HG02678 (cell line): ENCODE results near the gene SCG2.

ENCODE experiments used
- ATAC-seq: cut with Tn5 transposase; IDR thresholded peaks from one replicate; pipeline ENCODE4 v1.9.1; 2021; ENCODE audit warnings: mild to moderate bottlenecking, moderate library complexity; ENCODE audit not compliant: unreplicated experiment

SCG2 gene

DNA sequence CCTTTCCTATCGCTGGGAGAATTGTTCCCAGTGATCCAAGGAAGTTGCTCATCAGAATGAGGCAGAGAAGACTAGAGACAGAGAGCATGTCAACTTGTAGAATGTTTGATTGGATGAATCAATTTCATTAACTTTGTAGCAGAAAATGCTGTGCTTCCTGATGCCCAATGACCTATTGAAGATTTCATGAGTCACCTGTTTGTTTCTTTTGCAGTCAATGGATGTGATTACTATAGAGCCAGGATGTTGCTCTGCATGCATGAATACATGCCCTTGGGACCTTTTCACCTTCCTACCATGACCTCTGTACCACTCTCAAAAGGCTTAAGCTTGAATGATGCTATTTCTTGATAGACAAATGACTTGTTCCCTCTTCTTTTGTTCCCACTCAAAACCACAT lies 23.3 kb downstream of the SCG2 start:
- ATAC-seq = no peak

DNA sequence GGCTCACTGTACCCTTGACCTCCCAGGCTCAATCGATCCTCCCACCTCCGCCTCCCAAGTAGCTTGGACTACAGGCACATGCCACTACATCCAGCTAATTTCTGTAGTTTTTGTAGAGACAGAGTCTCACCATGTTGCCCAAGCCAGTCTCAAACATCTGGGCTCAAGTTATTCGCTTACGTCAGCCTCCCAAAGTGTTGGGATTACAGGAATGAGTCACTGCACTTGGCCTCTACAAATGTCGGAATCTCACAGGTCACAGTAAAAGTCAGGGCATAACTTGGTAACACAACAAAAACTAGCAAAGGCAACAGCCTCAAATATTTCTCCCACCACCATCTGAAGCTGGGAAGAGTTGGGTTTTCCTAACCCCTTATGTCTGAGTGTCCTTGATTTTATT lies 25.3 kb downstream of the SCG2 start:
- ATAC-seq = no peak

DNA sequence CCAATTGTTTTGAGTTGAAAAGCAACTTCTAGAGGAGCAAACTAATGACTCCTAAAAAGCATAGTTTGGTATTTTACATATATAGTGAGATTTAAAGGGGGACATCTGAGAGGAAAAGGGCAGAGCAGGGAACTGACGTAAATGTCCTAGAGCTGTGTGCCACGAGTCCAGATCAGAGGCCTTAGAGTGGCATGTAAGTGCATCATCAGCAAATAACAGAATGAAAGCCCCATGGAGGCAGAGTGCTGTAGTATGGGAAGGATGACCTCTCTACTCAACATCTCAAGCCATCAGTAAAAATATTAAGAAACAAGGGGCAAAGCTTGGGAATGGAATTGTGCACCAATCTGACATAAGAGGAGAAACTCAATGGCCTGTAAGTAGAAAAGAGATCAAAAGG lies 31.4 kb downstream of the SCG2 start:
- ATAC-seq = no peak

DNA sequence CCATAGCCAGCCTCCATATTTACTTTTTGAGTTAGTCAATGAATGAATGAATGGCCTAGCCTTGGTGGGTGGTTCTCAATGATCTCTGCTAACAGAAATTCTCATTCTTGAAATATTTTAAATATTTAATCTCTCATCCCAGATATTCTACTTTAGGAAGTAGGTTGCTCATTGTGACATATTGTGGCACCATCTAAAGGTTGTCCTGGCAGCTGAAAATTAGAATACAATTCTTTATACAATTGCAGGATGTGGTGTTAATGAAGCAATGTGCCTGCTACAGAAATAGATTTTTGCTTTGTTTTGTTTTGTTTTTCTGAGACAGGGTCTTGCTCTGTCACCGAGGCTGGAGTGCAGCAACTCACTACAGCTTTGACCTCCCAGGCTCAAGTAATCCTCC lies 35.8 kb downstream of the SCG2 start:
- ATAC-seq = no peak

DNA sequence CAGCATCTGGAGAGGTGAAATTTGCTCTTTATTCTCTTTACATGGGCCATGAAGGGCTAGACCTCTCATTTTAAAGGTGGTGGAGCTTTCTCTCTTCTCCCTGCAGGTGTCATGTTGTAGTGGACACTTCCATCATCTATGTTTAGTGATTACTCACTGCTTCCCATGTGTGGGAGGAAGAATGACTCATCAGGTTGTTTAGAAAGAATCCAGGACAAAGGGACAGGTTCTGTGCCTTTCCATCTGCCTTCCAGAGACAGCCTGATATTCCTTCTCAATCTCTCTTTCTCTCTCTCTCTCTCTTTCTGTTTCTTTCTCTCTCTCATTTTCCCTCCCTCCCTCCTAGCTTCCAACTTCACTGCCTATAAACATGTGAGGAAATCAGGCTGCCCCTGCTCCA lies 38.7 kb downstream of the SCG2 start:
- ATAC-seq = no peak

DNA sequence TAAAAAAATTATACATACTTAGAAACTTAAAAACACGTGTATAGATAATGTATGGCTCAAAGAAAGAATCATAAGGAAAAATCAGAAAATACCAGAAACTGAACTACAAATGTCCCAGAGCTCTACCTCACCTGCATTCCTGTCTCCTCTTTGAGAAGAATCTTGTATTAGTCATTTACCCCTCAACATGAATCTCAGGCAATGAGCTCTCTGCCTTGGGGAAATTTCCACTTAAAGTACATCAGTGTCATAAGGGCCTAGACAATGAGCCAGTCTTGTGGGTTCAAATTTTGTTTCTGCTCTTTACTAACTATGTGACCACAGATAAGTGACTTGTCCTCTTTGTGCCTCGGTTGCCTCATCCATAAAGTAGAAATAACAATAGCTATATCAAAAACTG lies 40.1 kb downstream of the SCG2 start:
- no peak for ATAC-seq

DNA sequence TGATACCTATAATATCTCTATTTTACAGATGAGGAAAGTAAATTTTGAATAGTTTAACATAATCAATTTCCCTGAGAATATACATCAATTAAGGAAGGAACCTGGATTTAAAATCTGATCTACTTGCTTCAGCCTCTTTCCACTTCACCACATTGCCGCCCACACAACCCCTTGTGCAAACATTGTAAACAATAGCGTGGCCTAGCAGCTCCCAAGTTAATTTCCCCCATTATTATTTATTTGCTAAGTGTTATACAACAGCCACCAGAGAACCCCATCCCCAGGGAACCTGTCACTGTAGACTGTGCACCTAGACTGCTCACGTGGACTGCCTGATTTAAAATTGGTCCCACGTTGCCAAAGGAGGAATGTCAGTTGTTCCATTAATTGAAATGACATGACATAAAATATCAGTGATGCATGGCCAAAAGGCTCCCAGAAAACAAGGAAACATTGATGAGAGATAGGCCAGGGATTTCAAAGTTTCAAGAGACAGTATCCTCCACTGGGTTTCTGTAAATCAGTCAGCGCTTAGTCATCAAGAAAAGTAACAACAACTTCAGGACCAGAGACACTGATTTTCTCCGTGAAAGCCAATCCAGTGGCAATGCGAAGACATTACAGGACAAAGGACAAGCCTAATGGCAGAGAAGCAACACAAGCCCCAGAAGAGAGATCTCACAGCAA lies 41.3 kb downstream of the SCG2 start:
- ATAC-seq = no peak

DNA sequence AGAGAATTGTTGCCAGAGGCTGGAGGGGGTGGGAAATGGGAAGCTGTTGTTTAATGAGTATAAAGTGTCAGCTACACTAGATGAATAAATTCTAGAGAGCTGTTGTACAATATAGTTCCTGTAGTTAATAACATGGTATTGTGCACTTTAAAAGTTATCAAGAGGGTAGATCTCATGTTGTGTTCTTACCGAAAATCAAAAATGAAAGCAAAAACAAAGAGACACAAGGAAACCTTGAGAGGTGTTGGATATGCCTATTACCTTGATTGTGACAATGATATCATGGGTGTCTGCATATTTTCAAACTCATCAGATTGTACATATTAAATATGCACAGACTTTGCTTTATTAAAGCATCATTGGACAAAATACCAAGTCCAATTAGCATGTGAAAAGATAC lies 43.2 kb downstream of the SCG2 start:
- no peak for ATAC-seq

DNA sequence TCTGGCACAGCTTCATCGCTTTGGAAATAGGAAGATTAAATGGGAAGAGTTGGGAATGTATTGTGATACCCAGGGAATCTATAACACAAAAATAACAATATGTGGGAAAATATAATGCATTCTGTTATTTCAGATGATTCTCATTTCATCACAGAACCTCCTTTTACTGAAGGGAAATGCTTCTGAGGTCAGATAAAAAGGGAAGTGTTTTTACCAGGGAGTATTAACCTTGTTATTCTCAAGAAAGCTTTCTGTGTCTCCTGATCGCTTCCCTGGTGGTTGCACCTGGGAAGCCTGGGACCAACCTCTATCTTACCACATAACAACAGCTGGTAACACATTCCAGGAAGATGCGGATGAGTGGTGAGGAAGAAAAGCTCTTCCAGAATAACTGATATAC lies 47.2 kb downstream of the SCG2 start:
- no peak for ATAC-seq

DNA sequence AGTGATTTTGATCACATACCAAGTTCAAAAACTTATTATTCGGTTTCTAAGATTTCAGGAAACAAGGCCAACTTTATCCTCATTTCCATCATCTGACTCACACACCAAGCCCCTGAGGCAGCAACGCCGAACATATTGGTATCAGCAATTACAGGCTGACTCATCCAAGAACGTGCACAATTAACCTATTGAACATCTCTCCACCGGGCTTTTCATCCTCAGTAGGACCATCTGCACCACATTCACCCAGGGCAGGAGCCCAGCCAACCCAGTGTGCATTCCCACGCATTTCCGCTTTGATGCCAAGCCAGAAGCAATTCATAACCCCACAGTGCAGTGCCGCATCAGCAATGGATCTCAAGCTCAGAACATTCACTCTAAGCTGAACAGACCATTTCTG lies 52.9 kb downstream of the SCG2 start:
- ATAC-seq = no peak

DNA sequence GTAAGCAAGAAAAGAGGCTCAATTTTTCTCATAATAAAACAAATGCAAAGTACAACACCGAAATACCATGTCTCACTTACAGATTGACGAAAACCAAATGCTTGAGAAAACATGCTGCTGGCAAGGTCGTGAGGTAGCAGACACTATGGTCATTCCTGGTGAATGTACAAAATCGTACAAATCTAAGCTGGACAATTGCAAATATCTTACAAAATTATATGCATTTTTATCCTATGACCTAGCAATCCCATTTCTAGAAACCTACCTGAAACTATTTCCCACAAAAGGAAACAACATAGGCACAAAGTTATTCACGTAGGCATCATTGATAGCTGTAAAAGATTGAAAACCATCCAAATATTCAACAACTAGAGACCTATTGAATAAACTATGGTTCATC lies 54.0 kb downstream of the SCG2 start:
- ATAC-seq = no peak
